GM12872 (cell line): Measurements from ENCODE around the gene ARHGEF12.

Experiments used
- CTCF ChIP-seq: IDR thresholded peaks from 3 replicates; pipeline ENCODE4 v1.5.1; 2011; ENCODE audit warnings: low read depth, mild to moderate bottlenecking, low read length, moderate library complexity; ENCODE audit not compliant: insufficient read depth

ARHGEF12 gene

GRCh38 chr11:120307476-120307875 is 28.7 kb upstream of the ARHGEF12 start:
- no peak for TF ChIP-seq CTCF

DNA sequence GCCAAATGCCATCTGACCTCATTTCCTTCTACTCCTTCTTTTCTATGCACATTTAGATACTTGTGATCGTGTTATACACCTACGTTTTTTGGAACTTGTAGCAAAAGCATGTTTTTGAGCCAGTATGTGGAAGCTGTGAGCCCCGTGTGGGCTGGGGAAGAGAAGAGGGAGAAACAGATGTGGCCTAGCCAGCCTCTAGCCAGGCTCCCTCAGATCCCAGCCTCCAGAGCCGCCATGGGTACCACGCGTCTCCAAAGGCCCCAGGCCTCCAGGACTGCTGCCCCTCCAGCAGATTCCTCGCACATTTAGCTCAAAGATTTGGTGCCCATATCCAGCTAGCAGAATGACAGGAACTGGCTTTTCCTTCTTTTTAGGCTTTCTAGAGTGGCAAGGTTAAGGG is 28.1 kb upstream of the ARHGEF12 start:
- no peak for TF ChIP-seq CTCF

DNA sequence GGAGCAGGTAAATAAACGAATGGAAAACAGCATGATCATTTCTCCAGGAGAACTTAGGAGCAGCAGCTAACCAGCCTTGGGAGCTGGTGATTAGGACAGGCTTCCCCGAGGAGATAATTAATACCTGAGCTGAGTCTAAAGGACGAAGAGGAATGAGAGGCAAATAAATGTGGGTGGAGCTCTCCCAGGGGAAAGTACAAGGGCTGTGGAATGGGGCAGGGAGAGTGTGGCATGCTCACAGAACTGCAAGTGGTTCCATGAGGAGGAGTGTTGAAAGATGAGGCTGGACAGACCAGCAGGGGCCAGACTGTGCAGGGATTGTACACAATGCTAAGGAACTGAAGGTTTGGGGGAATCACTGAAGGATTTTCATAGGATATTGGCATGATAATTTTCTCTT is 25.3 kb upstream of the ARHGEF12 start:
- TF ChIP-seq CTCF: no peak

- no peak for TF ChIP-seq CTCF
These were observed 21.4 kb upstream of the ARHGEF12 start for GRCh38 chr11:120314861-120315260.

- no peak for TF ChIP-seq CTCF
These were observed 19.1 kb upstream of the ARHGEF12 start for GRCh38 chr11:120316880-120317688.

DNA sequence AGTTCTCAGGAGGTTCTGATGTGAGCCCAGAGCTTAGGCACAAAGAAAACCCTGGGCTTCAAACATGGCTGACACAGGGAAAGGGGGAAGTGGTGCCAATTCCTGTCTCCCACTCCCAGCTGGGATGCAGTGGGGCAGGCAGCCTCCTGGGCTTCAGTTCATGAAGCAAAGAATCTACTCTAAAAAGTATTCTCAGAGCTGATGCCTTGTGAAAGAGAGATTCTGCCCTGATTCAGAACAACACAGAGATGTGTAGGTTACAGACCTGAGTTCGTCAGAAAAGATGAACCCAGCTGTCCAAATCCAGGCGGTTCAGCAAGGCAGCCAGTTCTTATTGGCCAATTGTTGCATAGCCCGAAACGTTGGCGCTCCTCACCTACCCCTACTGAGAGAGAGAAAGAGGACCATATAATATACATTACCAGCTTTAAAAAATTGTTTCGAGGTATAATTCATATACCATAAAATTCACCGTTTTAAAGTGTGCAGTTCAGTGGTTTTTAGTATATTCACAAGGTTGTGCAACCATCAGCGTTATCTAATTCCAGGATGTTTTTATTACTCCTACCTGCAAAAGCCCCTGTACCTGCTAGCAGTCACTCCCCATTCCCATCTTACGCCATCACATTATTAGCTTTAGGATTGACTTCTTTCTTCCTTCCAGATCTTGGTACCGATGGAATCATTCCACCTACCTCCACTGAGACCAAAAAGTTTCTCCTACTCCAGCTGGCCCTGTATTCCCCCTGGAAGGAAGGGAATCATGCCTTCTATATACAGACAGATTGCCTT is 18.3 kb upstream of the ARHGEF12 start:
- TF ChIP-seq CTCF: no peak

- no peak for TF ChIP-seq CTCF
These were observed 17.3 kb upstream of the ARHGEF12 start for GRCh38 chr11:120318906-120319305.
